GM03348 (cell line): Measurements from ENCODE around the gene BLVRB.
"Not testable (repeated sequence)": the region's sequence is repeated elsewhere in the genome, so short reads cannot be mapped to it uniquely, and the experiment has no call there.

Source experiments
- DNase-seq: peaks from one replicate; pipeline ENCODE4 v3.0.0; 2012; ENCODE audit warnings: low spot score

The BLVRB gene

DNA sequence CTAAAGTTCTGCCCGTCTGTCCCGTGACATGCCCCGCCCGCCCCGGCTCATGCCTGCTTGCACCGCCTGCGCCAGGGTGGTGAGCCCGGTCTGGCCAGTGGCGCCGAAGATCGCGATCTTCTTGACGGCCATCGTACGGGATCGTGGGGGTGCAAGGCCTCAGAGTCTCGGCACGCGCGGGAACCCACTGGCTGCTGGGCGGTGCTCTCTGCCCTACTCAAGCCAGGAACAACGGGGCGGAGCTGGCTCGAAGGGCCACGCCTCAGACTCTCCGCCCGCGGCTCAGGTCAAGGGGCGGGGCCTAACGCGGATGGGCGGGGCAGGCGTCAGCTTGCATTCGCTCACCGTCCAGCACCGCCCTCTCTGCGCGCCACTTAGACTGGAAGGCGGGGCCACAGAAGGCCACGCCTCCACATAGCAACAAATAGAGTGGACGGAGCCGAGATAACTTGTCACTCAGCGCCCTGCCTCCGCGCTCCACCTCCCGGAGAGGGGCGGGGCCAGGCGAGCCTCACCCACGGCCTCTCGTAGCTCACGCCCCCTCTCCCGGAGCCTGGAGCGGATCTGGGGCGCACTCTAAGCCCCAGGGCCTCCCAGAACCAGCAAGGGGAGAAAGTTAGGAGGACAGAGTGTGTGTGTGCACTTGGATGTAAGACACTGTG lies at the start of gene BLVRB:
TSS of gene BLVRB (minus strand) at position 189 of the 662 bp plus-strand sequence. CDS start at position 132, 57 bp downstream.
- peak; percentile 98 for DNase-seq

DNA sequence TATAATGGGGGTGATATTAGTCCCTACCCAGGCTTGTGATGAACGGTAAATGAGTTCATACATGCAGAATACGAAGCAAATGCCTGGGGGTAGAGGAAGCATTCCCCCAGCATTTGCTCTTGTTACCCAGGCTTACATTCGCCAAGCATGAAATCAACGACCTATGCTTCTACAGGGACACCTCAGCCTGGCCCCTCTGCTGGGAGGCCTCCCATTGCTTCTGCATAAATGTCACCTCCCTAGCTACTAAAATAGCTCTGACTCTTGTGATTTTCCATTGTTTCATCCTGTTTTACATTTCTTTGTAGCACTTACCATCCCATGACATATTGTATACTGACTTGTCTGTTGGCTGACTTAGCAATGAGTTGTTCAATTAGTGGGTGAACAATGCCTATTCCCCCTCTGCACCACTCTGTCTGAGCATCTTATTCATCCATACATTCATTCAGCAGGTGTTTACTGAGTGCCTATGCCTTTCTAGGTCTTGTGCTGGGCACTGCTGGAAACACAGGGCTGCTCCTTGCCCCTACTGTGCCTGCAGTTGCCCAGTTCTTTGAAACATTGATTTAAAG lies 48.3 kb upstream of the BLVRB start:
- no peak for DNase-seq

DNA sequence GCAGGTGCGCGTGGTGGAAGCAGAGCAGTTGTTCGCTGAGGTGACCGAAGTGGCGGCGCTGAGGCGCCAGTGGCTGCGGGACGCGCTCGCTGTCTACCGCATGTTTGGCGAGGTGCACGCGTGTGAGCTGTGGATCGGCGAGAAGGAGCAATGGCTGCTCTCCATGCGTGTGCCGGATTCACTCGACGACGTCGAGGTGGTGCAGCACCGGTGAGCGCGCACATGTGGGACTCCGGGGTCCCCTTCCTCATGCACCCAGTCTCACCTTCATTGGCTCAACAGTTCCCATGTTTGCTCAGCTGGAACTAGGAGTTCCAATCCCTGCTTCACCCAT lies 47.8 kb upstream of the BLVRB start:
- no peak for DNase-seq

- peak; percentile 58 for DNase-seq
Measured at GRCh38 chr19:40512473-40513344, 47.2 kb upstream of the BLVRB start.

- no peak for DNase-seq
Measured at GRCh38 chr19:40512110-40512472, 46.5 kb upstream of the BLVRB start.

GRCh38 chr19:40511487-40511886 lies 45.9 kb upstream of the BLVRB start:
- DNase-seq = no peak

DNA sequence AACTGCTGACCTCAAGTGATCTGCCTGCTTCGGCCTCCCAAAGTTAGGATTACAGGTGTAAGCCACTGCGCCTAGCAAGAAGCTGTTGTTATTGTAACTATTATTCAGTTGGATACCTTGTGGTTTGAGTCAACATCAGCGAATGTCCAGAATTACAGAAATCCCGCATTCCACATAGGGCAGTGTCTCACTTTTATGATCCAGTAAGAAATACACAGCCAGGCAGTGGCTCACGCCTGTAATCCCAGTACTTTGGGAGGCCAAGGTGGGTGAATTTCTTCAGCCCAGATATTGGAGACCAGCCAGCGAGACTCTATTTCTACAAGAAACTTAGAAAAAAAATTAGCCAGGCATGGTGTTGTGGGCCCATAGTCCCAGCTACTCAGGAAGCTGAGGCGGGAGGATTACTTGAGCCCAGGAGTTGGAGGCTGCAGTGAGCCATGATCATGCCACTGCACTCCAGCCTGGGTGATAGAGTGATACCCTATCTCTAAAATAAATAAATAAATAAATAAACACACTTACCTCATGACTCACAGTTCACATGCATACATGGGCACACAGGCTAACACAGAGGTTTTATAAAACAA lies 45.1 kb upstream of the BLVRB start:
- DNase-seq = no peak

GRCh38 chr19:40508739-40509260 lies 43.3 kb upstream of the BLVRB start:
- DNase-seq = no peak

- DNase-seq = no peak
Measured at GRCh38 chr19:40507892-40508291, 42.3 kb upstream of the BLVRB start.

DNA sequence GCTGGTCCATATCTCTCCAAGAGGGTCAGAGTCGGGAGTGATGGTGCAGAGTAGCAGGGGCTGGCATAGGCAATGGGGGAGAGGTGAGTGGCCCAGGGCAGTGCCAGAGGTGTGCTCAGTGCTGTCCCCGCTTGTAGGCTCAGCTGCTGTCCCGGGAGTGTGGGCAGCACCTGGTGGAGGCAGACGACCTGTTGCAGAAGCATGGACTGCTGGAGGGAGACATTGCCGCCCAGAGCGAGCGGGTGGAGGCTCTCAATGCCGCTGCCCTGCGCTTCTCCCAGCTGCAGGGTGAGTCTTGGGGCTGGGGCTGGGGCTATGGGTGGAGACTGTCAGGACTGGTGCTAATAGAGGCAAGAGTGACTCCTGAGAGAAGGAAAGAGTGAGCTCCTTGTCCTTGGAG lies 40.6 kb upstream of the BLVRB start:
- no peak for DNase-seq

- no peak for DNase-seq
Measured at GRCh38 chr19:40503320-40503695, 37.8 kb upstream of the BLVRB start.

GRCh38 chr19:40502647-40503319 lies 37.2 kb upstream of the BLVRB start:
- DNase-seq = no peak

DNA sequence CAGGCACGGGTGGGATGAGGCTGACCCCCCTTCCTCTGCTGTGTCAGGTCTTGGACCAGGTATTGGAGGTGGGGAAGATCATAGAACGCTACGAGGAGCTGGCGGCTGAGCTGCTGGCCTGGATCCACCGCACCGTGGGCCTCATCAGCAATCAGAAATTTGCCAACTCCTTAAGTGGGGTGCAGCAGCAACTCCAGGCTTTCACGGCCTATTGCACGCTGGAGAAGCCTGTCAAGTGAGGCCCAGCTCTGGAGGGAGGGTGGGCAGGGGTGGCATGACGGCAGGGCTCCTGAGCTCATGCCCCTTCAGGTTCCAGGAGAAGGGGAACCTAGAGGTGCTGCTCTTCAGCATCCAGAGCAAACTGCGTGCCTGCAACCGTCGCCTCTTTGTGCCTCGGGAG lies 36.5 kb upstream of the BLVRB start:
- no peak for DNase-seq

GRCh38 chr19:40501599-40501998 lies 36.1 kb upstream of the BLVRB start:
- DNase-seq = no peak

DNA sequence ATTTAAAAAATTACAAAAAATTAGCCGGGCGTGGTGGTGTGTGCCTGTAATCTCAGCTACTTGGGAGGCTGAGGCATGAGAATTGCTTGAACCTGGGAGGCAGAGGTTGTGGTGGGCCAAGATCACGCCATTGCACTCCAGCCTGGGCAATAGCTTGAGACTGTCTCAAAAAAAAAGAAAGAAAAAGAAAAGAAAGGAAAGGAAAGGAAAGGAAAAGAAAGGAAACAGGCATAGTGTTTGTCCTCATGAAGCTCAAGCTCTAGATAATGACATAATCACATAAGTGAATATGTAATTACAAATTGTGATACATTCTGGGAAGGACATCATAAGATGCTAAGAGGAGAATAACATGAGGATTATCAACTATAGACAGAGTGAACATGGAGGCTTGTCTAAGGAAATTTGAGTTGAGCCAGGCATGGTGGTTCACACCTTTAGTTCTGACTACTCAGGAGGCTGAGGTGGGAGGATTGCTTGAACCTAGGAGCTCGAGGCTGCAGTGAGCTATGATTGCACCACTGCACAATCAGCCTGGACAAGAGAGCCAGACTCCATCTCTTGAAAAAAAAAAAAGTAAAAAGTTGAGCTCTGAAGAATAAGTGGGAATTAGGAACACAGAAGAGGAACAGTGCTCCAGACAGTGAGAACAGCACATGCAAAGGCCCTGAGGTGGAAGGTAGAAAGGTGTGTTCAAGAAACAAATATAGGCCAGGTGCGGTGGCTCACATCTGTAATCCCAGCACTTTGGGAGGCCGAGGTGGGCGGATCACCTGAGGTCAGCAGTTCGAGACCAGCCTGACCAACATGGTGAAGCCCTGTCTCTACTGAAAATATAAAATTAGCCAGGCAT lies 35.4 kb upstream of the BLVRB start:
- not testable (repeated sequence) for DNase-seq

DNA sequence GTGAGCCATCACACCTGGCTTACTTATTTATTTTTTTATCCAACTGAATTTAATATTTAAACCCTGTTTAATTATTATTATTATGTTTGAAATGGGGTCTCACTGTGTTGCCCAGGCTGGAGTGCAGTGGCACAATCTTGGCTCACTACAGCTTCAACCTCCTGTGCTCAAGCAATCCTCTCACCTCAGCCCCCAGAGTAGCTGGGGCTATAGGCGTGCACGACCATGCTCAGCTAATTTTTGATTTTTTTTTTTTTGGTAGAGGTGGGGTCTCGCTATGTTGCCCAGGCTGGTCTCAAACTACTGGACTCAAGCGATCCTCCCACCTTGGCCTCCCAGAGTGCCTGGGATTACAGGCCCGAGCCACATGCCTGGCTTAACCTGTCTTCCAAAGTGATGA lies 33.8 kb upstream of the BLVRB start:
- no peak for DNase-seq

DNA sequence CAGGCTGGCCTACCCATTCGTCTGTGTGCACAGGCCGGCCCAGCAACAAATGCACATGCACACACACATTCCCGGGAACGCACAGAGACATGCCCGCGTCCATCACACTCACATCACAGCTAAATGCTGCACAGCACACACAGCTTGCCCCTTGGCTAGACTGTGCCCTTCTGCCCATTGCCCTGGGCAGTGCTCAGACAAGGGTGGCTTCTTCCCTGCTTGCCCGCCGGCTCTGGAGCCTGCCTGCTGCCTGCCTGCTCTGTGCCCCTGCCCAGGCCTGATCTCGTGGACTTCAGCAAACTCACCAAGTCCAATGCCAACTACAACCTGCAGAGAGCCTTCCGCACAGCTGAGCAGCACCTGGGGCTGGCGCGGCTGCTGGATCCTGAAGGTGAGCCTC lies 31.7 kb upstream of the BLVRB start:
- no peak for DNase-seq

- DNase-seq = no peak
Measured at GRCh38 chr19:40494191-40494838, 28.8 kb upstream of the BLVRB start.

DNA sequence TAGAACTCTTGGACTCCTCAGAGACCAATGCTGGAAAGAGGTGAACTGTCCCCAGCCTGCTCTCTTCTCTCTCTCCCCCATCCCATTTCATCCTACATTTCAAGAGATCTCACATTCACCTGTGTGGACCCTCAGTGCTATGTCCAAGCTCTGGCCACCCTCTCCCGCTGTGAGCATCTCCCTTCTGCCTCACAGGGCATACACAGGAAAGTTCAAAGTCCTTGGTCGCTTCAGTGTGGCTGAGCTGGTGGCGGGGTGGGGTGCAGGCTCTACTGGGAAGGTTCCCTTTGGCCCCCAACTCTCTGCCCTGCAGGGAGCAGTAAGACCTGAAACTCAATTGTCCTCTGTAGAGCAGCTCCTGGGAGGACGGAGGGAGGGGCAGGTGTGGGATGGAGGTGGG lies 28.2 kb upstream of the BLVRB start:
- DNase-seq = no peak

- no peak for DNase-seq
Measured at GRCh38 chr19:40492274-40492673, 26.7 kb upstream of the BLVRB start.

DNA sequence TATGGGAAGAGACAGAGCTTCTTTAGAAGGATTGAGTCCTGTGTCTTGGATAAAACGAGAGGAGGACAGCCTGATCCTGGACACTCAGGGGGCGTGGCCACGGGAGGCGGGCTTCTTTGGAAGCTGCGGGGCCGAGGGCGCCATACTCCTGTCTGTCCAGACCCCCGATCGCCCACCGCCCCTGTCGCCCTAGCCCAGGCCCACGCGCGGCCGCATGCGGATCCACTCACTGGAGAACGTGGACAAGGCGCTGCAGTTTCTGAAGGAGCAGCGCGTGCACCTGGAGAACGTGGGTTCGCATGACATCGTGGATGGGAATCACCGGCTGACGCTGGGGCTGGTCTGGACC lies 24.3 kb upstream of the BLVRB start:
- DNase-seq = no peak
